Activated T-helper 17 cell treated with anti-CD3 and anti-CD28 coated beads, Interleukin-2, amount 50 U/mL, for 72 hours (primary cell): ENCODE results near the gene ANKH. TPM values are rescaled to one million over a fixed set of nuclear protein-coding genes. Genes with fewer than 3 reads are reported as not detected.
A peak's percentile ranks its signal among the peaks of the same experiment; 100 is the strongest.

ENCODE experiments used
- ATAC-seq: fragments of 150-1000 bp; cut with Tn5 transposase; replicated peaks from 2 replicates; pipeline ENCODE4 v1.10.0; 2021; ENCODE audit warnings: mild to moderate bottlenecking, moderate library complexity
- H3K27ac Mint-ChIP-seq: one replicate; pipeline ENCODE4 v1.8.0; 2022; ENCODE audit warnings: mixed read lengths
- H3K27me3 Mint-ChIP-seq: one replicate; pipeline ENCODE4 v1.8.0; 2022; ENCODE audit warnings: mixed read lengths
- H3K36me3 Mint-ChIP-seq: one replicate; pipeline ENCODE4 v1.8.0; 2022; ENCODE audit warnings: low read depth, mild to moderate bottlenecking, mixed read lengths
- H3K4me1 Mint-ChIP-seq: one replicate; pipeline ENCODE4 v1.8.0; 2022; ENCODE audit warnings: mixed read lengths
- H3K4me3 Mint-ChIP-seq: one replicate; pipeline ENCODE4 v1.8.0; 2022; ENCODE audit warnings: mild to moderate bottlenecking, mixed read lengths
- H3K9me3 Mint-ChIP-seq: one replicate; pipeline ENCODE4 v1.8.0; 2022; ENCODE audit warnings: mixed read lengths
- total RNA-seq, 2 donors: library from RNA; stranded (reverse); gene quantifications; one replicate each; pipeline ENCODE4 v1.2.3, GENCODE V29; 2022

ANKH gene
- total RNA-seq, 2 donors from 2014 or later: 101 to 193 TPM

- H3K4me1 Mint-ChIP-seq: peaks cover 13% of the 10 kb centered on the region
- no peak for ATAC-seq
- no peaks in the 10 kb centered on the region for H3K27me3 Mint-ChIP-seq
- H3K4me3 Mint-ChIP-seq: peak overlapping the region; percentile 83
- H3K36me3 Mint-ChIP-seq: peaks cover 14% of the 10 kb centered on the region
- H3K9me3 Mint-ChIP-seq: no peaks in the 10 kb centered on the region
- H3K27ac Mint-ChIP-seq: no peak overlapping the region
These were observed 2.2 kb upstream of the ANKH start for GRCh38 chr5:14873790-14874189.

GRCh38 chr5:14873093-14873492 is 1.5 kb upstream of the ANKH start:
- H3K4me3 Mint-ChIP-seq: peak overlapping the region; percentile 83

DNA sequence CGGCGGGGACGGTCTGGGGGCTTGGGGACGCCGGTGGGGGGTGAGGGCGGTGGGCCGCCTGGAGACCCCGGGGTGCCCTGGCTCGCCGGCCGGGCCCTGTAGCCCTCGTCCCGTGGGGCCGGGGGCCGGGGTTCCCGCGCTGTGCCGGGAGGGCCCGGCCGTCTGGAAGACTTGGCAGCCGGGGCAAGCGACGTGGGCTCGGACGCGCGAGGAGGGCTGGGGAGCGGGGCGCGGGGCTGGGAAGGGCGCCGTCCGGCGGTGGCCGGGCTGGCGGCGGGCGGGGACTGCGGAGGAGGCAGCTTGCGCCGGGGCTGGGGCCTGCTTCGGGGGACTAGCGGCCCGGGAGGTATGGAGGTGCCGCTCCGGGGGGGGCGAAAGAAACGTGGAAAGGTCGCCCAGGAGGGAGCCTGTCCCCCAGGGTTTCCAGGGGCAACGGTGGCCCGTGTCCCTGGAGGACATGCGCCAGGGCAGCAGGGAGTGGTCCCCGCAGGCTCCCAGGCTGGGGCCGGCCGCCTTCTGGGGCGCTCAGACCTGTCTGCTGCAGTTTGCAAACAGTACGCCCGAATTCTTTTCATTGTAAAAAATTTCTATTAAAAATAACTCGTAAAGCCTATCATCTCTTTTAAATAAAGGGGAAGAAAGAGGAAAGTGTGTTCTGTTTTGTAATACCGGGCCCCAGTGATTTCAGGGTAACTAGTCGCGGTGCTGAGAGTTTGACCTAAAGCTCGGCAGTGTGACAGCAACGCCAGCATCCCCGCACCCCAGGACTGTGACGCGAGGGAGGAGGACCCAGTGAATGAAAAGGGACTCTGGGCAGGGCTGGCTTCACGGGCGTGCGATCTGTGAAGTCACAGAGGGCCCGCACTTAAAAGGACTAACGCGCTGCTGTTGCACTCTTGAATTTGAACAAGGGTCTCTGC is 752 bp upstream of the ANKH start:
- peak; percentile 62 for ATAC-seq
- Mint-ChIP-seq H3K27me3 (no peaks in the 10 kb centered on the region), H3K4me1 (peaks cover 19% of the 10 kb centered on the region), H3K27ac (peak overlapping the region; percentile 86), H3K36me3 (peaks cover 20% of the 10 kb centered on the region), H3K9me3 (no peaks in the 10 kb centered on the region), H3K4me3 (peak overlapping the region; percentile 83)

More at GRCh38 chr5:14873093-14873492, 1.5 kb upstream of the ANKH start:
- Mint-ChIP-seq H3K27ac (peak overlapping the region; percentile 86), H3K4me1 (peaks cover 14% of the 10 kb centered on the region), H3K36me3 (peaks cover 14% of the 10 kb centered on the region), H3K27me3 (no peaks in the 10 kb centered on the region), H3K9me3 (no peaks in the 10 kb centered on the region)
- ATAC-seq: no peak

DNA sequence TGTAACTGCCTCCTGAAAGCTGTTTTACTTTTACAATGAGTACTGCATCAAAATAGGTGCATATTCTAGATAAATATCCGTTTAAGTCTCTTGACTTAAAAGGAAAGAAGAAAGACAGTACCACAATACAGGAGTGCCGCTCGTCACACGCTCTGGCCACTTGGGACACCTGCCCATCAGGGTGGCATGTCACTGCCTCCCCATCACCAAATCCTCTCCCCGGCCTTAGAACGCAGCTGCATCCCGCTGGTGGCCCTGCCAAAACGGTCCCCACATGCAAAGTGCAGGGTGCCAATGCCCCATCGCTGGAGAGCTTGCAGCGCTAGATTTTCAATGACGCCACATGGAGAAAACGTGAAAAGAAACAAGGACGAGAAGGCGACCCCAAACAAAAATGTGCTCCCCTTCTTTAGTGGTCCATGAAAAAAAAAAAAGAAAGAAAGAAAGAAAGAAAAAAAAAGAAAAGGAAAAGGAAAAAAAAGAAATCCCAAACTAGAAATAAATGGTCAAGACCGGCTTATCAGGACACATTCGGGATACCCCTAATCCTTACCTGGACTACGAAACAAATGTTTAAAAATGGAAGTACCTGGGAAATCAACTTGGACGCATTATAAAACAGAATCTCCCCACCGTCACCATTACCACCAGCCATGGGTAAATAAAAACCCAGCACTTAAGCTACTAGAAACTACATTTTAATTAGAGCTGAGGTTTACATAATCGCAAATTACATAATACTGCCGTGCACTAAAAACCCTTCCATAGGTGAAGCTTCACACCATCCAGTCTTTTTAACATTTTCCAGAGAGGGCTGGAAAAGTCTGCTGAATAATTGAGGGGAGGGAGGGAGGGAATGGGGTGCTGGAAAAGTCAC is 1.0 kb downstream of the ANKH start:
- no peak for ATAC-seq
- H3K4me1 Mint-ChIP-seq: peaks cover 21% of the 10 kb centered on the region

GRCh38 chr5:14869668-14870164 is 1.9 kb downstream of the ANKH start:
- Mint-ChIP-seq H3K27ac (peak overlapping the region; percentile 98), H3K4me3 (peak overlapping the region; percentile 91), H3K36me3 (peaks cover 20% of the 10 kb centered on the region), H3K9me3 (no peaks in the 10 kb centered on the region), H3K4me1 (peaks cover 23% of the 10 kb centered on the region), H3K27me3 (no peaks in the 10 kb centered on the region)
- ATAC-seq: peak; percentile 69

More for the DNA sequence above, 1.0 kb downstream of the ANKH start:
- Mint-ChIP-seq H3K9me3 (no peaks in the 10 kb centered on the region), H3K4me3 (peak overlapping the region; percentile 91), H3K27me3 (no peaks in the 10 kb centered on the region), H3K36me3 (peaks cover 20% of the 10 kb centered on the region), H3K27ac (peak overlapping the region; percentile 98)

DNA sequence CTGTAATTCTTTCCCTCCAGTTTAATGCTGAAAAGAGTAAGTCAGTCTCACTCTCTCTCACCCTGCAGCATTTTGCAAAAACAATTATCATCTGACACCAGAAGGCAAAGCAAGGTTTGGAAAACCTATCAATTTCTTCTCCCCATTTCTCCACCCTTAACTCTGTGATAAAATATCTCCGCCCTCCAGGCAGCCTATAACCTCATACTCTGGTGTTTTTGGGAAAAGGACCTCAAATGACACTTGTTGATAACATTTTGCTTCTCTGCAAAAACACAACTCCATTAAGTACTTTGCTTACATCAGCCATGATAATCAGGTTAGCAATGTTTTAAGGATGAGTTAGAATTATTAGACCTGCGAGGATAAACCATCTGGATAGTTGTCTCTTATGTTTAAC is 2.3 kb downstream of the ANKH start:
- H3K27ac Mint-ChIP-seq: peak overlapping the region; percentile 98
- peak overlapping the region; percentile 91 for H3K4me3 Mint-ChIP-seq
- peaks cover 20% of the 10 kb centered on the region for H3K36me3 Mint-ChIP-seq
- no peak for ATAC-seq
- peaks cover 25% of the 10 kb centered on the region for H3K4me1 Mint-ChIP-seq
- no peaks in the 10 kb centered on the region for H3K9me3 Mint-ChIP-seq
- H3K27me3 Mint-ChIP-seq: no peaks in the 10 kb centered on the region

GRCh38 chr5:14868771-14869170 is 2.8 kb downstream of the ANKH start:
- H3K4me3 Mint-ChIP-seq: peak overlapping the region; percentile 91
- peaks cover 20% of the 10 kb centered on the region for H3K36me3 Mint-ChIP-seq
- ATAC-seq: no peak
- H3K27me3 Mint-ChIP-seq: no peaks in the 10 kb centered on the region
- peaks cover 28% of the 10 kb centered on the region for H3K4me1 Mint-ChIP-seq
- H3K27ac Mint-ChIP-seq: no peak overlapping the region
- H3K9me3 Mint-ChIP-seq: no peaks in the 10 kb centered on the region

DNA sequence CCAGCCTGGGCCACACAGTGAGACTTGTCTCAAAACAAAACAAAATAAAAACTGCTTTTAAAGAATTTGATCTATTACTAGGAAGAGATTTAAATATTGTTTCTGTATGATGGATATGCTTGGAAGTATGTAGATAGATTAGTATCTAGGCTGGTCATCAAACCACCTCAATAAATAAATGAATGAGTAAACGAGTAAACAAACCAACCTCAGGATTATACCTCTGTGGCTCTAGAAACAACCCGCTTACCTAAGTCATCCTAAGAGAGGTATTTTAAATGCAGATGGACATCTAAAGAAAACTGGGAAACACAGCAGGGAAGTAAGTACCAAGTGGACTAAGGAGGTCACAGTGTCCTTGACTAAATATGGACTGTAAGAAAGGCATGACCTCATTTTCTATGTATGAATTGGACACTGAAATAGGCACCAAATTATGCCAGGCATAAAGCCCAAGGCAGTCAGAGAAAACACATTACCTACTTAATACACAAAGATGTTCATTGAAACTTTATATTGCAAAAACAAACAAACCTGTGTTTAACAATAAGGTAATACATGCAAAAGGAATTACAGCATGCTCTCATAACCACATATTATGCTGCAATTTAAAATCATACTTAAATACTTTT is 7.3 kb downstream of the ANKH start:
- peaks cover 32% of the 10 kb centered on the region for H3K4me1 Mint-ChIP-seq
- H3K27ac Mint-ChIP-seq: no peak overlapping the region
- no peak for ATAC-seq
- H3K4me3 Mint-ChIP-seq: no peak overlapping the region
- no peaks in the 10 kb centered on the region for H3K27me3 Mint-ChIP-seq
- peaks cover 17% of the 10 kb centered on the region for H3K36me3 Mint-ChIP-seq
- H3K9me3 Mint-ChIP-seq: no peaks in the 10 kb centered on the region

DNA sequence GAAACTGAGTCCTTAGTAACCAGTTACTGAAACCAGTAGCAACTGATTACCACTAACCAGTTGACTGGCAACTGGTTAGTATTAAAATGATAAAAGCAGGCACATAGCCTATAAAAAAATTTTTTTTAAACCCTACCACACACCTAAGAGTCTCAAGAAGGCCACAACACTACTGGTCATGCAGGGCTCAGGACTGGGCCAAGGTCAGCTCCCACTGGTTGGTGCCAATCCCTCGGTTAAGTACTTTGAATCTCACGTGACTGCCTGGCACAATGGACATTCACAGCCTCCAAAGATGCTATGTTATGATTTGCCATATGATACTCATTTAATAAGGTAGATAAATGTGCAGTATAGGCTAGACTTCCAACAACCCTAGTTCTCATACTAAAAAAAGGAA is 8.5 kb downstream of the ANKH start:
- Mint-ChIP-seq H3K27me3 (no peaks in the 10 kb centered on the region), H3K27ac (peak overlapping the region; percentile 33), H3K4me1 (peaks cover 31% of the 10 kb centered on the region), H3K9me3 (no peaks in the 10 kb centered on the region), H3K4me3 (no peak overlapping the region), H3K36me3 (peaks cover 21% of the 10 kb centered on the region)
- ATAC-seq: no peak

GRCh38 chr5:14861123-14861765 is 10.3 kb downstream of the ANKH start:
- H3K4me1 Mint-ChIP-seq: peaks cover 30% of the 10 kb centered on the region
- no peaks in the 10 kb centered on the region for H3K27me3 Mint-ChIP-seq
- peak overlapping the region; percentile 41 for H3K27ac Mint-ChIP-seq
- no peaks in the 10 kb centered on the region for H3K9me3 Mint-ChIP-seq
- H3K4me3 Mint-ChIP-seq: no peak overlapping the region
- peaks cover 24% of the 10 kb centered on the region for H3K36me3 Mint-ChIP-seq
- no peak for ATAC-seq

DNA sequence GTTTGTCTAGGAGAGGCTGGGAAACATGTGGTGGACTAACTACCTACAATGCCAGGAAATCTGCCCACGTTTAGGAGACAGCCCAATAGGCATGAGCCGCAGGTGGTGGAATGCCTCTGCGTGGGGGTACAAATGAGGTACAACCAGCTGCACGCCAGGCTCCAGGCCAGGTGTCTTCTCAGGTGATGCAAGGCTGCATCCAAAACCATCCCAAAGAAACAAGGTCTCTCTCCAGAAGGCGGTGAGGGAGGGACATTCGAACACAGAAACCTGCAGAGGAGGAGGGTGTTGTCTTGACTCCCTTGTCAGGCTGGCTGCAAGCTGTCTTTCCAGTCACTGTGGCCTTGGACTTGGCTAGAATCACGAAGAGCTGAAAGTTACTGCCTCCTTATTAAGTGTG is 11.6 kb downstream of the ANKH start:
- peaks cover 25% of the 10 kb centered on the region for H3K36me3 Mint-ChIP-seq
- H3K4me3 Mint-ChIP-seq: no peak overlapping the region
- no peaks in the 10 kb centered on the region for H3K27me3 Mint-ChIP-seq
- H3K27ac Mint-ChIP-seq: peak overlapping the region; percentile 19
- peaks cover 30% of the 10 kb centered on the region for H3K4me1 Mint-ChIP-seq
- H3K9me3 Mint-ChIP-seq: no peaks in the 10 kb centered on the region
- ATAC-seq: no peak

DNA sequence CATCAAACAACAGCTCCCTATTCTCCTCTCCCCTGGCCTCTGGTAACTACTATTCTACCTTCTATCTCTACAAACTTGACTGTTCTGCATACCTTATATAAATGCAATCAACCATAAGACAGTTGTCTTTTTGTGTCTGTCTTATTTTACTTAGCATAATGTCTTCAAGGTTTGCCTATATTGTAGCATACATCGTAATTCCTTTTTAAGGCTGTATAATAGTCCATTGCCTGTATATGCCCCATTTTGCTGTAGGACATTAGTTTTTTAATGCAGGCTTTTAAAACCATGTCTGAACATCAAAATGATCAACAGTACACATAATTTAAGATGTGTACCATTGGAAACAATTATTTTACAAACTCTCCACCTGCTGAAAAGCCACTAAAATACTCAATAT is 12.4 kb downstream of the ANKH start:
- peak overlapping the region; percentile 19 for H3K27ac Mint-ChIP-seq
- no peak for ATAC-seq
- peaks cover 25% of the 10 kb centered on the region for H3K36me3 Mint-ChIP-seq
- H3K9me3 Mint-ChIP-seq: no peaks in the 10 kb centered on the region
- H3K4me1 Mint-ChIP-seq: peaks cover 31% of the 10 kb centered on the region
- no peaks in the 10 kb centered on the region for H3K27me3 Mint-ChIP-seq
- no peak overlapping the region for H3K4me3 Mint-ChIP-seq

- no peak overlapping the region for H3K4me3 Mint-ChIP-seq
- ATAC-seq: no peak
- H3K9me3 Mint-ChIP-seq: no peaks in the 10 kb centered on the region
- no peaks in the 10 kb centered on the region for H3K27me3 Mint-ChIP-seq
- H3K4me1 Mint-ChIP-seq: peaks cover 21% of the 10 kb centered on the region
- H3K27ac Mint-ChIP-seq: peak overlapping the region; percentile 7
- peaks cover 32% of the 10 kb centered on the region for H3K36me3 Mint-ChIP-seq
These were observed 16.2 kb downstream of the ANKH start for GRCh38 chr5:14855366-14855765.

DNA sequence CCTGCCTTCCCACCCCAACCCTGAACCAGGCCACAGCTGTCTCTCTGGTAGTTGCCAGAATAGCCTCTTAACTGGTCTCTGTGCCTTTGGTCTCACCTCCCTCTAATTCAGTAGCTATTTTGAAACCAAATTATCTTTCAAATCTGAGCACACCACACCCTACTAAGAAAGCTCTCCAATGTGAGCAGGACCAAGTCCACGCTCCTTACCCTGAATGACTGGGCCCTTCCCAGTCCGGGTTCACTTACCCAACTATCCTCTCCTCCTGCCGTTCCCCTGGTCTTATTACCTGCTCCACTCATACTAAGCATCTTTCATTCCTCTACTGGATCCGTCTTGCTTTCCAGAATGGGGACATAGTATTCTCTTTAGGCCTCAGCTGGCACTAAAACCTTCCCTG is 16.8 kb downstream of the ANKH start:
- Mint-ChIP-seq H3K27ac (peak overlapping the region; percentile 7), H3K27me3 (no peaks in the 10 kb centered on the region), H3K36me3 (peaks cover 32% of the 10 kb centered on the region), H3K4me3 (no peak overlapping the region), H3K9me3 (no peaks in the 10 kb centered on the region), H3K4me1 (peaks cover 23% of the 10 kb centered on the region)
- ATAC-seq: no peak
